RKO (cell line): Measurements from ENCODE around the gene TWIST2.
A peak's percentile ranks its signal among the peaks of the same experiment; 100 is the strongest.

Experiments used
- DNase-seq: peaks from one replicate; pipeline ENCODE4 v3.0.0-alpha.2; 2016; ENCODE audit warnings: low spot score

The TWIST2 gene

DNA sequence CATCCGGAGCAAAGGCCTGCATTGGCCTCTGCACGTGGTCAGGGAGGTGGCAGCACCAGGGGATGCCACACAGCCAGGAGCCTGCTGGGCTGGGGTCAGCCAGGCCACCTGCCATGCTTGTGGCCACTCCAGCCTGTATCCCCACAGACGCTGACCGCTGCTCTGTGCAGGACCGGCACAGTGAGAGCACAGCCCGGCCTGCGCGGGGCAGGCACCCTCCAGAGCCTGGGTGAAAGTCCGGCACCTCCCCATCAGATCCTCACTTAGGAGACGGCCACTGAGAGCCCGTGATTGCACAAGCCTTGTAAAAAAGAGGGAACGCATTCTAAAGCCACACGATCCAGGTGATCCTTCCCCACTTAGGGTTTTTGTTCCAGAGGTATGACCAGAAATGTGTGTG lies 42.2 kb downstream of the TWIST2 start:
- DNase-seq, result no peak

DNA sequence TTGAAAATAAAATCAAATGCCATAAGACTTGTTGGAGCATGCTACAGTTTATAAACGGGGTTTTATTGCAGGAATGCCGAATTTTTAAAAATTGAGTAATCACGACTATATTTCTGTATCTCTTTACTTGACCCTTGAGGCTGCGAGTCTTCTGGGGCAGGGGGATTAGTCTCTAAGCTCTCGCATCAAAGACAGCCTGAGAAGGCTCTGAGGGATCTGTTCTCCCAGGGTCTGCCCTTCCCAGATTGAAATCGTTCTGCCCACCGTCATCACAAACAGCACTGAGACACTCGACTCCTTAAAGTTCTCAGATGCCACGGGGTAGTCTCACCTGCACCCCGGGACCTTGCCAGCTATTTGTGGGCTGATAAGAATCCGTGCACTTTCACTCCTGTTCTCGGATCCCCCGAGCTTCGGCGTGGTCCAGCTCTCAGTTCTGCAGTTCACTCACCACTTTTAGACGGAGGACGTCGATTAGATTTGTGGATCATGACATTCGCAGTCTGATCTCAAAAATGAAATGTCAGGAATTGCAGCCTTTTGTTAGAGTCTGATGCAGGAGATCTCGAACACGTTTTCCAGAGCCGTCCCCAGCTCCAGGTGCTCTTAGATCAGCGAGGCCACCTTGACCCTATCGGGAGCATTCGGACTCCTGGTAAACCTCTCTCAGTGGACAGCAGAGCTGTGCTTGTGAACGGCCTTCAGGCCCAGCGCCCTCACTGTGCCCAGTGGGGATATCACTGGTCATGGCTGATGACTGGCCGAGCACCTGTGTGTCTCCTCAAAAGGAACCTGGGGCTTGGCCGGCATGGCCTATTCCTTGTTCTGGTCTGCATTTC lies 43.0 kb downstream of the TWIST2 start:
- no peak for DNase-seq

DNA sequence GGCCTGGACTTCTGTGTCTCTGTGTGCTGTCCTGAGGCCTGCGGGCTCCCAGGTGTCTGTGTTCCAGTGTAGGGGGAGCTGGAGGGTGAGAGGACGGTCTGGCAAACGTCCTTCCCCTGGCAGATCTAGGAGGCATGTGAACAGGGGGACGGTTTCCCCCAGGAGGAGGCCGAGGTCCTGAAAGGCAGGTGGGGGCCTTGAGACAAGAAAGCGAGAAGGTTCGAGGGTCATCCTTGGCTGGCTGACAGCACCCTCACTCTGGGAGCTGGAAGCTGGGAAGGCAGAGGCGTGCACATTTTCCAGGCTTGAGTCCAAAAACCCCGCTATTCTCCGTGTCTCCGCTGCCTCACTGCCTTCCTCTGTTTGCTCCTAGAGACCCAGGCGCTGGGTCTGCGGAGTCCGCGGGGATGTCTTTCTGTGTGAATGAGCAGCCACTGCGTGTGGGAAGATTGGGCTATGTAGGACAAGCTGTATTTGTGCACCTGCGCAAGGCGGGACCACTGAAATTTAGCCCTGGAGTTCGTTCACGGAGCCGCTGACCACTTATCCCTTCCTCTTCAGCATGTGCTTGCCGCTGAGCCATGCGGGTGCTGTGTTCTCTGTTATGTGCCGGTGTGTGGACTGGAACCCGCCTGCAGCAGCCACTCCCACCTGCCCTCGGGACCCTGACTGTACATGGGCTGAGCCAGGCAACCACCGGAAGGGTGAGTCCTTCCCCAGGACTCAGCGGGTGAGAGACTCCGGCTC lies 43.7 kb downstream of the TWIST2 start:
- no peak for DNase-seq

DNA sequence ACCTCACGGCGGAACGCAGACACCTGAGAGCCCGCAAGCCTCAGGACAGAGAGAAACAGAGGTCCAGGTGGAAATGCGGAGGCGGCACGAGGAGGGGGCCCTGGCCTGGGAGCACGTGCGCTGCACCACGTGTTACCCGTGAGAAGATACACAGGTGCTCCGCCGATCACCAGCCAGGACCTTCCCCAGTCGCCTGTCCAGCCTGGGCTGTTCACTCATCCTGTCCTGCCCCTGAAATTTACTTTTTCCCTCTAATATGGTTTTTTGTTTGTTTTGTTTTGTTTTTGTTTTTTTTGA lies 44.3 kb downstream of the TWIST2 start:
- no peak for DNase-seq

DNA sequence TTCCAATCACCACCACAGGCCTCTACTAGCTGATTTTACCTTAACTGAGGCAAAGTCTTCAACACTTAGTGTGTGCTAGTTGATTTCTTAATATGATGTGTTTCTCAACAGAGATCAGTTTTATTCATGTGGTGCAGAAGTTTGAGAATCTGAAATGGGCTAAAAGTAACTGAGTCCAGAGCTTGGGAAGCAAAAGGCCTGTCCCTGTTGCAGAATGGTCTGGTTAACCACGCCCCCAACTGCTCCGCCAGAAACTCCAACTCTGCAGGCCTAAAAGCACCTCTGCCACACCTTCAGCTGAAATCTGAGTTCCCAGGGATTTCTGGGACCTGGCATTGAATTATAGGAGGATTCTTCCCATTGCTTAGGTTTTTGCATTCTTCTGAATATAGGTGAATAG lies 44.9 kb downstream of the TWIST2 start:
- no peak for DNase-seq

DNA sequence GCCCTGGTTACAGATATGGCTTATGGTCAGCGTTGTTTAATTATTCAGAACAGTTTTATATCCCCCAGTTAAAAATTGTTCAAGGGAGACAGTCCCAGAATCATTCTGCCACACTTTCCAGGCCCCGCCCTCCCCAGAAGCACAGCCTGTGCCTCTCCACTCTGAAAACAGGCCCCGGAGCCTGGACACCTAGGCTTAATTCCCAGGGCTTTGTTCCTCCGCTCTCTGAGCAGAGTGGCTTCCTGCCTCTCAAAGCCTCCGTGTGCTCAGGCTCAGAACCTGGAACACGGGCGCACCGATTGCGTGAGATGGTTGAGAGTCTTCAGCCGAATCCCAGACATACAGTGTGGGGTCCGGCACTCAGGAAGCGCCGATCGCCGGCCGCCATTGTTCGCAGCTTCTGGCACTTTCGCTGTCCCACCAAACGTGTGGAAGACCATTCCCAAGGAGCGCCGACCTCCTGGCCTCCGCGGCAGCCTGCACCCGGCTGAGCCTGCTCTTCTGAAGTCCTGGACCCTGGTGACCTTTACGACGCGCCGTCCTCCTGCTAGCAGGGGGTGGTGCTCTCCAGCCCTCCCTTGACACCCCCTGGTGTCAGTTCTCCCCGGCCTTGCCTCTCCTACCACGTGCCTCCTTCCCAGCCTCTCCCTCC lies 45.6 kb downstream of the TWIST2 start:
- no peak for DNase-seq

DNA sequence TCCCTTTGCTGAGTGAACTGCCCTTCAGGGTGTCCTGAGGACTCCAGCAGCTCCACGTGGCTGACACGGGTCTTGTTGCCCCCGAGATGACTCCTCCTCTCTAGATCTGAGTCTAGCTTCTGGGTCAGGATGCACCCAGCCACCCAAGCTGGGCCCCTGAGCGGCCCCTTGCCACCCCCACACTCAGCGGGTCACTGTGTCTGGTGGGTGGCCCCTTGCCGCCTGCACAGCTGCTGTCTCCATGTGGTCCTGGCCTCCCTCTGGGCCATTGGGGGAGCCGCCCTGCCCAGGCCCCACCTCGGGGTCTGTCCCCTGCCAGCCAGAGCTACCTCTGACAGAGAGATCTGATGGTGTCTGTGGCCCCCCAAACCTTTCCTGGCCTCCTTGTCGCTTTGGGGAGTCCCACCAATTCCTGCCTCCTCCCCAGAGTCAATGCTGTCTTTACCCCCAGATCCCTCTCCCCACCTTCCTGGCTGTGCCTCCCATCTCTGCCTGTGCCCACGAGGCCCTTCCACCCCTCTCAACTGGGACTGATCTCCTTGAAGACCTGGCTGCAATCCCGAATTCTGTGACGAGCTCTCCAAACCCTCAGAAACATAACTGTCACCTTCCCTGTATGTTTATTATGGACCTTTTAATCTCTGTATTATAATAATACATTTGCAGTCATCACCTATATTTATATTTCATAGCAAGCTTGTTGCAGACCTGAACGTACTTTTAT lies 46.5 kb downstream of the TWIST2 start:
- no peak for DNase-seq

DNA sequence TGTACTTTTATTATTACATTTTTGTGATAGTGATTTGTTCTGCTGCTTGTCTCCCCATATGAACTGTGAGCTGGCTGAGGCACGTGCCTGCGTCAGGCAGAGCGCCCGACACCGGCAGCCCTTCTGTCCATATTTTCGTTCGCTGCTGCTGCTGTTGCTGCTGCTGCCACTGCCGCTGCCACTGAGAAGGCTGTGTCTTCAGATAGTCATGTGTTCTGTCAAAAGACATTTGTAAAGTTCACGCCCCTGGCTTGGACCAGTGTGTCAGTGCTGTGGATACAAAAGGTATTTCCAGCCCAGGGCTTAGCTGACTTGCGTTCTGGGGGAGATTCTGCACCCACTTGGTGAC lies 47.0 kb downstream of the TWIST2 start:
- DNase-seq, result no peak

DNA sequence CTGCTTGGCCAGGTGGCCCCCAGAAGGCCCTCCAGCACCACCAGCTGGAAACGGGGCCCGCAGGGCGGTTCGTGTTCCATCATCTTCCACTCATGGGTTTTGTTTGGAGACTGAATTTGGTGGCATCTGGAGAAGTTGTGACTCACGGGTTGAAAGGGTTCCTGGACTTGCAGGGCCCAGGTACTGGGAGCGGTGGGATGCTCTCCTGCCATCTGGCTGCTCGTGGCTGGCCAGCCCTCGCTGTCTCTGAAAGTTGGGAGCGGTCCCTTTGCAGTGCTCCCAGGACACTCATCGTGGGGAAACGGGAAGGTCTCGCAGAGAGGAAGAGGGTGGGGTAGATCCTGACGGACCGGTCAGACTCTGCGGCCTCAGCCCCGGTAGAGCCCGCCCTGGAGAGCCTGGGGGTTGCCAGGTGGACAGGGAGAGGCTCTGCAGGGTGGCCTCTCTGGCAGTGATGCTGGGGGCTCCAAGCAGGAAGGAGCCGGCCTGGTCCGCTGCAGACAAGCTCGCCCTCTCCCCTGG lies 47.5 kb downstream of the TWIST2 start:
- no peak for DNase-seq

DNA sequence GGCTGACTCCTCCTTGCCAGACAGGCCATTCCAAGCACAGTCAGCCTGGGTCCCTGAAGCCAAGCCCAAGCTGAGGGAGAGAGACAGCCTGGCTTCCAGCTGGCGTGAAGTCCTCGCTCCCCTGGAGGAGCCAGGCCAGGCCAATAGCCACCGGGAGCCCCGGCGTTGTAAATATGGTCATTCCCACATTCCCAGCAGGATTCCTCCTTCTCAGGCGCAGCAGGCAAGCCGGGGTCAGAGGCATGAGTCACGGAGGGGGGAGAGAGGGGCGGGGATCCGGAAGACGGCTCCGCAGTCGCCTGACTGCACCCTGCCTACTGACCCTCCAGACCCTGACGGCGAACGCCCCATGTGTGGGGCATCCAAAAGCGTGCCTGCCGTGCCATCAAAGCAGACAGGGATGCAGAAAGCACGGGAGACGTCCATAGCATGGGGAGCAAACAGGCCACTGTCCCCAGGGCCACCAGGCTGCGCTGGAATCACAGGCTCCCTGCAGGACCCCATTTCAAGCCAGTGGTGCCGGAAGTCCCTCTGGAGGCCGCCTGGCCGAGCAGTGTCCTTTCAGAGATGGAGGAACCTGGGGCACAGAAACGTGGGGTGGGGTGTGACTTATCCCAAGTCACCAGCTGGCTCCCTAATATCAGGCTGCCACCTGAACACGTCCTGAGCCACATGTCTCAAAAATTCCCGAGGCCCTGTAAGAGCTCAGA lies 48.2 kb downstream of the TWIST2 start:
- DNase-seq, result peak; percentile 7

DNA sequence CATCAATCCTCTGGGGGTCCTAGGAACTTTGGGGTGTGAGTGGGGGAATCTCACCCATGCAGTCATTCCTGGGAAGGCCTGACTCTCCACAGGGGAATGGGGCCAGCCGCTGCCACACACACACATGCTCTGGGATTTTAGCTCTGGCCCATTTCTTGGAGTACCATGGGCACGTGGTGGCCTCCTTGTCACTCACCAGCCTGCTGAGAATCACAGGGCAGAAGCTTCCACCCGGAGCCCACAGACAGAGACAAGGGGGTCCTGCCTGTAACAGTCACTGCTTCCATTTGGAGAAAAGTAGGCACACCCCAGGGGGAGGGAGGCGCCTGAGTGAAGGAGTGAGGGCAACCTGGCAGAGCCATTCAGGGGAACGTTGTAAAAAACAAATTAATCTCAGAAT lies 48.8 kb downstream of the TWIST2 start:
- DNase-seq, result no peak

DNA sequence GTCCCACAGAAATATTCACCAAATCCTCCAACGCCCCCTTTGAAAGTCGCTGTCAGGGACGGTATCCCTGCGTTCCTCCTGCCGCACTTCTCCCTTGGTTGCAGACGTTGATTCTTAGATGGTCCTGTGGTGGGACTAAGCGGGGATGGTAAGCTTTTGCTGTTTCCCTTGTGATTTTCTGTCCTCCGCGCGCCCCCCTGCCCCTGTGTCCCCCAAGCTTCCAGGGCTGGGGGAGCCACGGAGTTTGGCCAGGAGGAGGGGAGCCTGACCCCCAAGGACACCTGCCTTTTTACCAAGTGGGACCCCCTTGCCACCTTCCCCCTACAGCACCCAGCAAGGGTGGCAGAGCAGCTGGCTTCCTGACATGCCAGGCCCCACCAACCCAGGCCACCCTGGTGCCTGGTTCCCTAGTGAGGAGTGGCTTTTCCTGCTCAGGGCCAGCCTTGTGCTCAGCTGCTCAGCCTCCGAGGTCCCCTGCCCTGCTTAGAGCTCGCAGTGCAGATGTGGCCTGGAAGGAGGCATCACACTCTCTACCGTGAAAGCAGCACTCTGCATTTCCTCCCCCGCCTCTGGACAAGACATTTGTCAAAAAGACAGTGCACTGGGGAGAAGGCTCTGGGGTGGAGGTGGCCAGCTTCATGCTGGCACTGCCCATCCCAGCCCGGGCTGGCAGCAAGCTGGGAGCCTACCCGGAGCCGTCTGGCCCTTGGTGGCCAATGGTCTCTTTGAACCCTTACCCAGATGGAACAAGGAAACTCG lies 49.4 kb downstream of the TWIST2 start:
- no peak for DNase-seq

DNA sequence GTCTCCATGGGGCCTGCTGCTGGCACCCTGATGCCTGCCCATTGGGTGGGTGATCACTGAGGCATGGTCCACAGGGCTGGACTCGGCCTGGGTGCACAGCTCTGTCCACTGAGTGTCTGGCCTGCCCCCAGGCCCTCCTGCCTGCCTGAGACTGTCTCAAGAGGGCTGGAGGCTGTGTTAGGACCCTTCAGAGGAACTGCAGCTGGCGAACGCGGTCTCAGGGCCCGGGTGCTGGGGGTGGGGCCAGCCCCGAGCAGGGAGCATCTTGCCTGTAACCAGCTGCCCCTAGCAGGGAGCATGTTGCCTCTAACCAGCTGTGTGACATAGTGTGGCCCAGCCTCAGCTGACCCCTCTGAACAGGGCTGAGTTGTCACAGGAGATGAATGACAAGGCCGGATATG lies 50.0 kb downstream of the TWIST2 start:
- DNase-seq, result no peak

DNA sequence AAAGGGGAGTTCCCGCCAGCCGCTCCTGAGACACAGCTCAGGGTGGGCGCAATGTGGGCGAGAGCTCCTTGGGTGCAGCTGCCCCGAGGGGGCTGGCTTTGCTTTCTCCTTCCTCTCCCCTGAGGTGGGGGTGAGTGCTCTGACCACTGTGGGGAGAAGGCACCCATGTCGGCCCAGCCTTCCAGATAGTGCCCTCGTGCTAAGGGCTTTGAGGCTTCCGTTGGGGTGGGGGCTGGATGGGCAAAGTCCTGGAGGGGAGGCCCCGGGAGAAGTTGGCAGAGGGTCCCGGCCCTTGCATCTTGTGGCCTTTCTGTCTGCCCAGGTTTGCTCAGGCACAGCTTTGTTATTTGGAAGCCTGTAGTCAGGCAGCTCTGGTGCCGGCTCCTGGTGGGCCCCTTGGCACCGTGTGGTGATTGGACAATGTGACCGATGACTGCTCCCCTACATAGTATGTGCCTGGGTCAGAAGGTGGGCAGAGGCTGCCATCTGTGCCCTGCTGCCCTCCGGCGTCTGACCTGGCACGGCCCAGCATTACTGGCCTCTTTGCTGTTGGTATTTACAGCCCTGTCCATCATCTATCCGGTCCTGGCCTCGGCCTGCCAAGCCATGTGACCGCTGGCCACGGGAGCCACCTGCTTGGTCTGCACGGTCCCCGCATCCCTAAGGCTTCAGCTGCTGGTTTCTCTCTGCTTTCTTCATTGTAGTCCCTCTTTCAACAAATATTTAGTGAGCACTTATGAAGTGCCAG lies 50.8 kb downstream of the TWIST2 start:
- no peak for DNase-seq

DNA sequence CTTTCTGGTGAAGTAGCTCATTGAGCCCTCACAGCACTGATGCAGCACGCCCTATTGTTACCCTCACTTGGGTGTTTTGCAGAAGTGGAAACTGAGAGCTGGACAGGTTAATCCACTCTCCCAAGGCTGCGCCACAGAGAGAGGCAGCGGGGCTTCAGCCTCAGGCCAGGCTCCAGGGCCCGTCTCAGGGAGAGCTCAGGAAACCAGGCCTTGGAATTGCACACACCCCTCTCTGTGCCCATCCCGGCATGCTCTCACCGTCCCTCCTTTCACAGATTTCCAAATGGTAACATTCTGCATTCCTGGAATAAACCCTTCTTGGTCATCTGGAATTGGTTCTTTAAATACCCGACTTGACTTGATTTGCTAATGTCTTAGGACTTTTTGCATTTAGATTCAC lies 51.5 kb downstream of the TWIST2 start:
- DNase-seq, result no peak

DNA sequence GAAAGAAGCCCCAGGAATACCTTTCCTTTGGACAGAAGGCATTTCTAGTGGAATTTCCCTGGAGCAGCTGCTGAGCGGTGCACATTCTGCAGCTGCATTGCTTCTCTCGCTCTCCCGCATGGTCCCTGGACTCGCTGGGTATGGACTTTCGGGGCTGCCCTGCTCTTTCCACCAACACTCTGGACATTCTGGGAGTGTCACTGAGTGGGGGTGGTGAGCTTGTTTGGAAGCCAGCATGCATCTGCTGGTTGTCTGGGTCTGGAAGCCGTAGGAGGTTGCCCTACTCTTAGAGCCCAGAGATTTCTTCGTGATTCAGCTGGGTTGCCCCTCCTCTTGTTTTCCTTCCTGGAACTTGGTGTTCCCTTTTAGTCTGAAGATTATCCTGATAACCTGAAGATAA lies 52.6 kb downstream of the TWIST2 start:
- no peak for DNase-seq

DNA sequence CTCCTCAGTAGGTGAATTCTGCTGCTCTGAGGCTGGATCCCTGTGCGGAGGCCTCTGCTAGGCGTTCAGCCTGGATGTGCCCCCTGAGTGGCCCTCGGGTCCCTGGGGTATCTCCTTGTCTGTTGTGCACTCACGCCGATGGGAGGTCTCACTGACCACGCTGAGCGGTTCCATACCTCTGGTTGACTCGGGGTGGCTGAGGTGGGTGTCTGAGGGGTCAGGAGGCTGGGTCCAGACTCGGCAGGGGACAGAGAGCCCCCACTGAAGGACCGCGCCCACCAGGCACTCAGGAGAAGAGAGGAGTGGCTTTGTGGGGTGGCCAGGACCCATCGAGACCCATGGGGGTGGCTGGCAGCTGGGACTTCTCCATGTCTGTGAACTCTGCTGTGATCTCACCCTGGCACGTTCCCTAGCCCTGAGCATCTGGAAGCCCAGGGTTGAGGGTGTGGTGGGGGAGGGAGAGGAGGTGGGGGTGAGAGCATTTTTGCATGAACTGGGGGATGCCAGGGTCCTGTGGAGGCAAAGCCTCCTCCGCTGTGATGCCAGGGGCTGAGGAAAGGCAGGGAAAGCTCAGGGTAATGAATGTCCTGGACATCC lies 53.7 kb downstream of the TWIST2 start:
- no peak for DNase-seq

DNA sequence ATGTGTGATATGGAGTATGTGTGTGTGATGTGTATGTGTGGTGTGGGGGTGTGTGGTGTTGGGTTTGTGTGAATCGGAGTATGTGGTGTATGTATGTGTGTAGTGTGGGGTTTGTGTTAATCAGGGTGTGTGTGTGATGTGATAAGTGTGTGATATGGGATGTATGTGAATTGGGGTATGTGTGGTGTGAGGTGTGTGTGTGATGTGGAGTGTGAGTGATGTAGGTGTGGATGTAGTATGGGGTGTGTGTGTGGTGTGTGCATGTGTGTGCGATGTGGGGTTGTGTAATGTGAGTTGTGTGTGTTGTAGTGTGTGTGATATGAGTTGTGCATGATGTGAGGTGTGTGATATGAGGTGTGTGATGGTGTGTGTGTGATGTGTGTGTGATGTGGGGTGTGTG lies 54.4 kb downstream of the TWIST2 start:
- no peak for DNase-seq

DNA sequence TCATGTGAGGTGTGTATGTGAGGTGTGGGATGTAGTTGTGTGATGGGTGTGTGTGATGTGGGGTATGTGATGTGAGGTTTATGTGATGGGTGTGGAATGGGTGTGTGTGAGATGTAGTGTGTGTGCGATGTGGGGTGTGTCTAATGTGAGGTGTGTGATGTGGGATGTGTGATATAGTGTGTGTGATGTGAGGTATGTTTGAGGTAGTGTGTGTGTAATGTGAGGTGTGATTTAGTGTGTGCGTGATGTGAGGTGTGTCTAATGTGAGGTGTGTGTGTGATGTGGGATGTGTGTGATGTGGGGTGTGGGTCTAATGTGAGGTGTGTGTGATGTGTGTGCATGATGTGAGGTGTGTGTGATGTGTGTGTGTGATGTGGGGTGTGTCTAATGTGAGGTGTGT lies 55.3 kb downstream of the TWIST2 start:
- DNase-seq, result no peak

DNA sequence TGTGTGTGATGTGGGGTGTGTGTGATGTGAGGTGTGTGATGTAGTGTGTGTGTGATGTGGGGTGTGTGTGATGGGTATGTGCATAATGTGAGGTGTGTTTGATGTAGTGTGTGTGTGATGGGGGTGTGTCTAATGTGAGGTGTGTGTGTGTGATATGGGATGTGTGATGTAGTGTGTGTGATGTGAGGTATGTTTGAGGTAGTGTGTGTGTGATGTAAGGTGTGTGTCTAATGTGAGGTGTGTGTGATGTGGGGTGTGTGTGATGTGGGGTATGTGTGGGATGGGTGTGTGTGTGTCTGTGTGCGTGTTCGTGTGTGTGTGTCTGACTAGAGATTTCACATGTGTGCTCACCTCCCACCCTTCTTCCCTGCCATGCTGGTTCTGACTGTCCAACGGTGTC lies 56.3 kb downstream of the TWIST2 start:
- no peak for DNase-seq
